KG1 (cell line): Measurements from ENCODE around the gene ZNF724.
"Not testable (repeated sequence)": the region's sequence is repeated elsewhere in the genome, so short reads cannot be mapped to it uniquely, and the experiment has no call there.

Experiments used
- DNase-seq: peaks from one replicate; lab custom pipeline; 2025; lab: John Stamatoyannopoulos, UW

The ZNF724 gene

GRCh38 chr19:23249911-23250649 is at the start of gene ZNF724:
ZNF724 (minus strand) TSS chr19:23250394; CDS start chr19:23250242, 152 bp downstream.
- peak; percentile 87 for DNase-seq

GRCh38 chr19:23294141-23294540 is 43.9 kb upstream of the ZNF724 start:
- no peak for DNase-seq

- not testable (repeated sequence) for DNase-seq
These were observed 39.8 kb upstream of the ZNF724 start for GRCh38 chr19:23289966-23290365.

GRCh38 chr19:23287620-23288019 is 37.4 kb upstream of the ZNF724 start:
- DNase-seq, result no peak

GRCh38 chr19:23286477-23286876 is 36.3 kb upstream of the ZNF724 start:
- DNase-seq, result no peak

- no peak for DNase-seq
These were observed 35.8 kb upstream of the ZNF724 start for GRCh38 chr19:23285948-23286347.

- not testable (repeated sequence) for DNase-seq
These were observed 35.1 kb upstream of the ZNF724 start for GRCh38 chr19:23285326-23285725.

GRCh38 chr19:23283925-23284324 is 33.7 kb upstream of the ZNF724 start:
- DNase-seq, result peak; percentile 26

- no peak for DNase-seq
These were observed 31.6 kb upstream of the ZNF724 start for GRCh38 chr19:23281663-23282276.

- not testable (repeated sequence) for DNase-seq
These were observed 27.9 kb upstream of the ZNF724 start for GRCh38 chr19:23278118-23278517.

- peak; percentile 93 for DNase-seq
These were observed 23.6 kb upstream of the ZNF724 start for GRCh38 chr19:23273590-23274412.

- no peak for DNase-seq
These were observed 22.9 kb upstream of the ZNF724 start for GRCh38 chr19:23273022-23273589.

GRCh38 chr19:23263870-23264590 is 13.8 kb upstream of the ZNF724 start:
- DNase-seq, result no peak

- no peak for DNase-seq
These were observed 13.2 kb upstream of the ZNF724 start for GRCh38 chr19:23263396-23263795.

GRCh38 chr19:23262920-23263319 is 12.7 kb upstream of the ZNF724 start:
- no peak for DNase-seq

GRCh38 chr19:23261496-23262020 is 11.4 kb upstream of the ZNF724 start:
- DNase-seq, result no peak

GRCh38 chr19:23260956-23261355 is 10.8 kb upstream of the ZNF724 start:
- no peak for DNase-seq

GRCh38 chr19:23259961-23260360 is 9.8 kb upstream of the ZNF724 start:
- DNase-seq, result no peak

- DNase-seq, result no peak
These were observed 5.5 kb upstream of the ZNF724 start for GRCh38 chr19:23255700-23256099.

- no peak for DNase-seq
These were observed 4.1 kb upstream of the ZNF724 start for GRCh38 chr19:23254141-23254910.

- DNase-seq, result not testable (repeated sequence)
These were observed 3.1 kb upstream of the ZNF724 start for GRCh38 chr19:23253256-23253655.
